GM19455 (cell line): ENCODE data around the gene IFIT3.
A peak's percentile ranks its signal among the peaks of the same experiment; 100 is the strongest.
"Not testable (repeated sequence)": the region's sequence is repeated elsewhere in the genome, so short reads cannot be mapped to it uniquely, and the experiment has no call there.

Experiments
- ATAC-seq: cut with Tn5 transposase; IDR thresholded peaks from one replicate; pipeline ENCODE4 v1.9.1; 2021; ENCODE audit not compliant: unreplicated experiment

The IFIT3 gene

DNA sequence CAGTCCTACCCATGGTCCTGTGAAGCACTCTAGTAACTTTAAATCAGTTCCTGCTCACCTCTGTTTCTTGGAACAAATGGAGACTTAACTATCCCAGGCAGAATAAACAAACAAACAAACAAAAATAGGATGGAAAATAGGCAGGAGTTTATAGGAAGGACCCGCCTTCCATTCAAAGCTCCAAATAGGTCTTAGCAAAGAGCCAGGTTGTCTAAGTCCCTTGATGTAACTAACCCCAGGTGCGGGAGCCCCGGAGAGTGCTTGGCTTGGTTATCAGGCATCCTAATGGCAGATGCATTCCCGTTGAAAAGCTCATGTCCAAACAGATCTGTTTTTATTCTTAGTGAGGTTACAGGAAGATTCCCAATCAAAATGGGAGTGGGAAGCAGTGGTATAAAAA lies 23.8 kb upstream of the IFIT3 start:
- no peak for ATAC-seq

DNA sequence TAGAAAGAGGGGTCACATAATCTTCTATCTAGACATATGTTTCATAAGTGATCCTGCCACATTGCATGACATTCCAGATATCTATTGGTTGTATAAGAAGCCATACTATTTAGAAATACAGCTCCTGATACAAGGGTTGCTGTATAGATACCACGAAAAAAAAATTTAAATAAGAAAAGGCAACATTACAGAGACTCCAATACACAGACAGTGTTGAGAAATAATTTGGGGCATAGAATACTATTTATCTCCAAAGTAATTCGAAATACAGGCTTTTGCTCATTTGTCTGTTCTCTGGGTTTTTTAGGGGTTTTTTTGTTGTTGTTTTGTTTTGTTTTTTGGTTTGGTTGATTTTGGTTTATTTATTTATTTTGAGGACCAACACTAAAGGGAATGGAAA lies 23.4 kb upstream of the IFIT3 start:
- ATAC-seq, result no peak

DNA sequence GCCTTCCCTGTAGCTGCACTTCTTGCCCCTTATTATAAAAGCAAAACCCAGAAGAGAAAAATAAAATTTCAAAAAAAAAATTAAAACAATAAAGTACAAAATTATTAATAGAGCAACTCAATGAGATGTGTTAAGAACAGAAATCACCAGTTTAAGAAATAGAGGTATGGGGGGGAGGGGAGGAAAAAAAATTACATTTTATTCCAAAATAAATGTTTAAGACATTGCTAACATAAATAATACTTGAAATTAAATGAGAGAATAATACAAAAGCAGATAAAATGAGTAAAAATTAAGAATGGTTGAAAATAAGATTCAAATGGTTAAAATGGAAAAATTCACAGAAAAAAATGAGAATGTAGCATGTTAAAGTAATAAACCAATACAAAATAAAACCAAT lies 22.9 kb upstream of the IFIT3 start:
- no peak for ATAC-seq

DNA sequence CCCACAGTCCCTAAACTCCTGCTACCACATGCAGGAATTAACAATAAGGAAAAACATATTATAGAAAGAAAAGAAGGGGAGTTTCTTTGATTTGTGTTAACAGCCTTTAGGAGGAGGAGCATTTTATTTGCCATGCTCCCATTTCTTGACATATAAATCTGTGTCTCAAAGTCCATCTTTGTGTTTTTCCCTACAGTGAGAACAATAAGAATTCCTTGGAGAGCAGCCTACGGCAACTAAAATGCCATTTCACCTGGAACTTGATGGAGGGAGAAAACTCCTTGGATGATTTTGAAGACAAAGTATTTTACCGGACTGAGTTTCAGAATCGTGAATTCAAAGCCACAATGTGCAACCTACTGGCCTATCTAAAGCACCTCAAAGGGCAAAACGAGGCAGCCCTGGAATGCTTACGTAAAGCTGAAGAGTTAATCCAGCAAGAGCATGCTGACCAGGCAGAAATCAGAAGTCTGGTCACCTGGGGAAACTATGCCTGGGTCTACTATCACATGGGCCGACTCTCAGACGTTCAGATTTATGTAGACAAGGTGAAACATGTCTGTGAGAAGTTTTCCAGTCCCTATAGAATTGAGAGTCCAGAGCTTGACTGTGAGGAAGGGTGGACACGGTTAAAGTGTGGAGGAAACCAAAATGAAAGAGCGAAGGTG lies 21.9 kb upstream of the IFIT3 start:
- ATAC-seq, result no peak

DNA sequence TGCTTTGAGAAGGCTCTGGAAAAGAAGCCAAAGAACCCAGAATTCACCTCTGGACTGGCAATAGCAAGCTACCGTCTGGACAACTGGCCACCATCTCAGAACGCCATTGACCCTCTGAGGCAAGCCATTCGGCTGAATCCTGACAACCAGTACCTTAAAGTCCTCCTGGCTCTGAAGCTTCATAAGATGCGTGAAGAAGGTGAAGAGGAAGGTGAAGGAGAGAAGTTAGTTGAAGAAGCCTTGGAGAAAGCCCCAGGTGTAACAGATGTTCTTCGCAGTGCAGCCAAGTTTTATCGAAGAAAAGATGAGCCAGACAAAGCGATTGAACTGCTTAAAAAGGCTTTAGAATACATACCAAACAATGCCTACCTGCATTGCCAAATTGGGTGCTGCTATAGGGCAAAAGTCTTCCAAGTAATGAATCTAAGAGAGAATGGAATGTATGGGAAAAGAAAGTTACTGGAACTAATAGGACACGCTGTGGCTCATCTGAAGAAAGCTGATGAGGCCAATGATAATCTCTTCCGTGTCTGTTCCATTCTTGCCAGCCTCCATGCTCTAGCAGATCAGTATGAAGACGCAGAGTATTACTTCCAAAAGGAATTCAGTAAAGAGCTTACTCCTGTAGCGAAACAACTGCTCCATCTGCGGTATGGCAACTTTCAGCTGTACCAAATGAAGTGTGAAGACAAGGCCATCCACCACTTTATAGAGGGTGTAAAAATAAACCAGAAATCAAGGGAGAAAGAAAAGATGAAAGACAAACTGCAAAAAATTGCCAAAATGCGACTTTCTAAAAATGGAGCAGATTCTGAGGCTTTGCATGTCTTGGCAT lies 21.1 kb upstream of the IFIT3 start:
- no peak for ATAC-seq

DNA sequence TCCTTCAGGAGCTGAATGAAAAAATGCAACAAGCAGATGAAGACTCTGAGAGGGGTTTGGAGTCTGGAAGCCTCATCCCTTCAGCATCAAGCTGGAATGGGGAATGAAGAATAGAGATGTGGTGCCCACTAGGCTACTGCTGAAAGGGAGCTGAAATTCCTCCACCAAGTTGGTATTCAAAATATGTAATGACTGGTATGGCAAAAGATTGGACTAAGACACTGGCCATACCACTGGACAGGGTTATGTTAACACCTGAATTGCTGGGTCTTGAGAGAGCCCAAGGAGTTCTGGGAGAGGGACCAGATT lies 20.6 kb upstream of the IFIT3 start:
- no peak for ATAC-seq

DNA sequence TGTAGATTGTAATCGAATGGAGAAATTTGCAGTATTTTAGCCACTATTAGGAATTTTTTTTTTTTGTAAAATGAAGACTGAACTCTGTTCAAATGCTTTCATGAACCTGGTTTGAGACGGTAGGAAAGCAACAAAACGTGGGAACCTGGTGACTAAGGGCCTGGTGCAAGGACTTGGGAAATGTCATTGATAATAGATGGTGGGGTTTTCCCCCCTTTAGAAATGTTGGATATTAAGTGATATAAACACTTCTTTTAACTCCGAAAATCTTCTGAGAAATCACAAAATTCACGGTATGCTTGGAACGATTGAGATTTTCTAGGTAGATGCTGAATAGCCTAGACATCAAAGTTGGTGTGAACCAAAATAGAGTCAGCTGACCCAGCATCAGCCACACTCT lies 19.5 kb upstream of the IFIT3 start:
- no peak for ATAC-seq

DNA sequence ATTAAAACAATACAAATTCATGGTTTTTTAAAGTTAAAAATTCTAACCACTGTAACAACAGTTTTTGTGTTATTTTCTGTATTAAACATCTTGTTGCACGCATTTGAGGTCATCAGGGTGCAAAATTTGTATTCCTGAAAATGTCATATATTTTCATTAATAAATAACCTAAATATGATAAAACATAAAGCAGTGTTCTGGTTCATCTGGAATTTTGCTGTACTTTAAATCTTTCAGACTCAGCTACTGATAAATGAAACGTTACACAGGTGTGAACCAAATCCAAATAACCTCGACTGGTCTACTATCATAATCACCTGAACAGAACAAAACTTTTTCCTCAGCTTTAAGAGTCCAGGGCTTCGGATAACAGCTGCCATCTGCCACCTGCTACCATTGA lies 19.1 kb upstream of the IFIT3 start:
- ATAC-seq, result no peak

DNA sequence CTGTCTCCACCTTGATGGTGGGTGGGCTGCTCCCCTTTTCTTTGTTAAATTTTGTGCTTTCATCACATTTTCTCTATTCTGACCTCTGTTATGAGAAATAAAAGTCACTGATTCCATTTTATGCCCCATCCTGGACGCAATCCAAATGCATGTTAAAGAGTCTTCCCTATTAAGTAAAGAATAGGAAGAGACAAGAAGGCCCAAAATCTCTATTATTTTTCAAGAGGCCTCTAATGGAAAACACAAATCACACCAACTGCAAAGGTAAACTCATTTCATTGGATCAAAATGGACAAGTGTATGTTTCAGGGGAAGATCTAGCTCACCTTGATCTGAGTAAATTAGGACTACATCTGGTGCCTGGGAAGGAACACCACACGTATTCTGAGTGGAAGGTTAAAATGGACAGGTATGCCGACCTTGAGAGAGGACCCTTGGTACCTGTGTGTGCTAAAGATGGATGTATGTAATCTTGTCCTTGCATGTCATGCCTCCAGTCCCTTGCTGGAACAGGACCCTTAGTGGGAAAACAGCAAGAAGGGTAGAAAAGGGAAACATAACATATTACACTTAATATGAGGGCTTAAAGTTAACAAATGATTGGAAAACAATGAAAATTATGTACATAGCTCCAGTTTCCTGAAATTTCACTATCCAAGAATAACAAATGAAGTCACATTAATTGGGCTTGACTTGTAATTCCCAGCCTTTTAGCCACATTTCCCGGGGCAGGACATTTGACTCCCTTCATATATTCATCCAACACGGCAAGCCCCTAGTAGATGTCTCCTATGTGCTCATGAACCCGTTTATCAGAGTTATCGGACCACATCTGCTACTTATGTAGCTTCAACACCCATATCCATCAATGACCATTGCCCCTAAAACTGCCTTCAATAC lies 18.4 kb upstream of the IFIT3 start:
- no peak for ATAC-seq

DNA sequence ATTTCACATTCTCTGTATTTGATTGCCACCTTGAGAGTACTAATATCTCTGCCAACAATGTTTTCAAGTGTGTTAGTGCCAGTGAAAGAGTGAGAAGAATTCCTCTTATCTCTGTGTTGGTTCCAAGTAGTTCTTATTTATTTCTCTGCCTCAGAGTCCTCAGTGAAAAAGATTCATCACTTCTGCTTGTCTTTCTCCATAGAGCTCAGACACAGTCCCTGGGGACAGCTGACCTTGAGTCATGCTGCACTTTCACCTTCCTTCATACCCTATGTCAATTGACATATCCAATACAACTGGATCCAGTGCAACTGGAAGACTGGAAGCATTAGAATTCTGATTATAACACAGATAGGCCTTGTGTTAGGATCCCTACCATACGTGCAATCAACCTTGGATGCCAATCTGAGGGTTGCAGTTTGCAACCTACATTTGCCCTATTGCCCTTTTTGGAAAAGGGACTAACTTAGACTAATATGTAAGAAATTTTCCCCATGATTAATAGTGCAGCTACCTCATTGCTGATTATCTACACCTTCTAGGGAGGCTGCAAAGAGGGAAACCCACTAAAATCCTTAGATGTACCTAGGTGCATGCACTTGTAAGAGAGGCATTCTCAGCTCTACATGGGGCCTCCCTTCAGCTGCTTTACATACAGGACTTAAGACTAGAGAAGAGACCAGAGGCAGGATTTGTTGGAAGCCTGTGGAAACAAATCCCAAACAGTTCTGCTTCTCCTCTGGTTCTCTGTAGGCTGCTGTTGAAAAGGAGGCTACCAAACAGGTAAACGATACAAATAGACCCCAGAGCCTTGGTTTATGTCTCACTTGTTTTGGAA lies 17.5 kb upstream of the IFIT3 start:
- no peak for ATAC-seq

DNA sequence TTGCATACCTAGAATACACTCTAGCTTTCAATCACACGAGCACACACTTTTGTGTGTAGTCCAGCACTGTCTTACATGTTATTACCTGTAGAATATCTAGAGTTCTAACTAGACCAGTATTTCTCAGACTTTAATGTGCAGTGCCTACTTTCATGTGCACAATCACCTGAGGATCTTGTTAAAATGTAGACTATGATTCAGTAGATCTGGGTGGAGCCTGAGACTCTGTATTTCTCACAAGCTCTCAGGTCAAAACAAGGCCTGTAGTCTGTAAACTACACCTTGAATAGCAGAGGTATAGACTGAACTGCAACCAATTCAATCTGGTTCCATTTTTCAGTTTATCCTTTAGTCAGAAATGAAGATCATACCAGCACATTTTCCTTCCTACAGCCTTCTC lies 14.8 kb upstream of the IFIT3 start:
- no peak for ATAC-seq

DNA sequence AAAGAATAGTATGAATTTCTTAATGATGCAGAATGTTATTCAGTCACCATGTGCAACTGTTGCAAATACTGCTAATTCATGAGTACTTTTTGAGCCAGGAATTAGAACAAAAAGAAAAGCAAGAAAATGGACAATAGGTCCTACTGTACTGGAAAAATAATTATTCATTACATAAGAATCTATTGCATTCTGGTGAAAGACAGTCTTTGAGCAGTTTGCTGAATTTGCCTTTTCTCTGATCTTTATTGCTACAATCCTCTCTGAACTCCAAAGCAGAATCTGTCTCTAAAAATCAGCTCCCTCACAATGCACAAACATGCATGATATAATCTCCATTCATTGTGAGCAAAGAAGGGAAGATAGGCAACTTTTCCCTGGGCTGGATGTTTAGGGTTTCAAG lies 13.1 kb upstream of the IFIT3 start:
- ATAC-seq, result no peak

DNA sequence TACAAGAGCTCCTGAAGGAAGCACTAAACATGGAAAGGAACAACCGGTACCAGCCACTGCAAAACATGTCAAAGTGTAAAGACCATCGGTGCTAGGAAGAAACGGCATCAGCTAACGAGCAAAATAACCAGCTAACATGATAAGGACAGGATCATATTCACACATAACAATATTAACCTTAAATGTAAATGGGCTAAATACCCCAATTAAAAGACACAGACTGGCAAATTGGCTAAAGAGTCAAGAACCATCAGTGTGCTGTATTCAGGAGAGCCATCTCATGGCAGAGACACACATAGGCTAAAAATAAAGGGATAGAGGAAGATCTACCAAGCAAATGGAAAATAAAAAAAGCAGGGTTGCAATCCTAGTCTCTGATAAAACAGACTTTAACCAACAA lies 9.8 kb upstream of the IFIT3 start:
- not testable (repeated sequence) for ATAC-seq

DNA sequence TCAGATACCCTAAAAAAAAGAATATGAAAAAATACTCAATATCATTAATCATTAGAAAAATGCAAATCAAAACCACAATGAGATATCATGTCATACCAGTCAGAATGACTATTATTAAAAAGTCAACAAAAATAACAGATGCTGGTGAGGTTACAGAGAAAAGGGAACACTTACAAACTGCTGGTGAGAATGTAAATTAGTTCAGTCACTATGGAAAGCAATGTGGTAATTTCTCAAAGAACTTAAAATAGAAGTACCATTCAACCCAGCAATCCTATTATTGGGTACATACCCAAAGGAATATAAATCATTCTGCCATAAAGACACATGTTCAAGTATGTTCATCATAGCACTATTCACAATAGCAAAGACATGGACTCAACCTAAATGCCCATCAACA lies 2.7 kb upstream of the IFIT3 start:
- not testable (repeated sequence) for ATAC-seq

DNA sequence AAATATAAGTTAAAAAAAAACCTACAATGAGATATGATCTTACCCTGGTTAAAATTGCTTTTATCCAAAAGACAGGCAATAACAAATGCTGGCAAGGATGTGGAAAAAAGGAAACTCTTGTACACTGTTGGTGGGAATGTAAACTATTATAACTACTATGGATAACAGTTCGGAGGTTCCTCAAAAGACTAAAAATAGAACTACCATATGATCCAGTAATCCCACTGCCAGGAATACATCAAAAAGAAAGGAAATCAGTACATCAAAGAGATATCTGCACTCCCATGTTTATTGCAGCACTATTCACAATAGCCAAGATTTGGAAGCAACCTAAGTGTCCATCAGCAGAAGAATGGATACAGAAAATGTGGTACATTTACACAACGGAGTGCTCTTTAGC lies 1.9 kb upstream of the IFIT3 start:
- not testable (repeated sequence) for ATAC-seq

DNA sequence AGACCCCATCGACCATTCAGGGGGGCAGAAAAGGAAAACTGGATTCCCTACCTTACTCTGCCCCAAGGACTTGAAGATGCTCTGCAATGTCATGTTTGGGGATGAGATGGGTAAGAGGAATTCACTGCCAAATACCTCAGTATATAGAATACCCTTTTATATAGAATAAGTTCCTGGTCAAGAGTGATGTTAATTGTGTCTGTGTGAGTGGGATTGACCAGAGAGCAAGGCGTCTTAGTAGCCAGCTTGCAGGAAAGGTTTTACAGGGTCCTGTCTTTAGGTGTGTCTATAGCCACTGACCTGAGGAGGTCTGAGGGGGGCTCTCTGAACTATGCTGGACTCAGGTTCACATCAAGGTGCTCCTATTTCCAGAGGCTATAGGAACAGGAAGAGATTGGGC lies 1.4 kb downstream of the IFIT3 start:
- no peak for ATAC-seq

DNA sequence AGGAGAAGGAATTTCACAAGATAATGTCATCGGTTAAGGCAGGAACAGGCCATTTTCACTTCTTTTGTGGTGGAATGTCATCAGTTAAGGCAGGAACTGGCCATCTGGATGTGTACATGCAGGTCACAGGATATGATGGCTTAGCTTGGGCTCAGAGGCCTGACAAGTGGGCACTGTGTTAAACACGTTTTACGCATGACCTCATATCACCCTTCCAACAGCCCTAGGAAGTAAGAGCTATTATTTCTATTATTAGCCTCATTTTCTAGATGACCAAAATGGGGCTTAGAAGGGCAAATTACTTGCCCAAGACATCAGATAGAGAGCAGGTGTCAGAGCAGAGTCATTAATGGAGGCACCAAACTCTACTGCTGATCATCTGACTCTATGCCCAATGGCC lies 2.2 kb downstream of the IFIT3 start:
- ATAC-seq, result not testable (repeated sequence)

DNA sequence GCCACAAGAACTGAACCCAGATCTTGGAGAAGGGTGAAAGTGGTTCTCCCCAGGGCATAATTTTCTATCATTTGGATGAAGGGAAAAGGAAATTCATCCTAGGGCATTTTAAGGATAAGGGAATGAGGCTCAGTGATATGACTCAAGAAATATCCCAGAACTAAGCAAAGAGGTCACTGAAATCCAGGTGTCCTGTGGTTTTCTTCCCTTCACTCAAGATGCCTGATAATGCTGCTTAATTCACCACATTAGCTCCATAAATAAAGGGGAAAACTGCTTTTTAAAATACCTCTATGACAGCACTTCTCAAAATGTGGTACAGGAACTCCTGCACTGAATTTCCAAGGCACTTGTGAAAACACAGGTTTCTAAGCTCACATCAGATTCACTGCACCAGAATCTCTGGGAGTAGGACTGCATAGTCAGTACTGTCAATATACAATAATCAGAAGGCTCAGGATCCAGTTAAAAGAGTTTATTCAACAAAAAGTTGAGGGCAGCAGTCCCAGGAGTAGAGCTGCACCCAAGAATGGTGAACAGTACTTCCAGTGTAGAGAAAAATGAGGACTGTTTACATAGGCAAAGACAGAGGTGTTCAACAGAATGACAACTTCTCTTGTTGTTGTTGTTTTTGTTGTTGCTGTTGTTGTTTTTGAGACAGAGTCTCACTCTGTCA lies 2.9 kb downstream of the IFIT3 start:
- ATAC-seq, result no peak

DNA sequence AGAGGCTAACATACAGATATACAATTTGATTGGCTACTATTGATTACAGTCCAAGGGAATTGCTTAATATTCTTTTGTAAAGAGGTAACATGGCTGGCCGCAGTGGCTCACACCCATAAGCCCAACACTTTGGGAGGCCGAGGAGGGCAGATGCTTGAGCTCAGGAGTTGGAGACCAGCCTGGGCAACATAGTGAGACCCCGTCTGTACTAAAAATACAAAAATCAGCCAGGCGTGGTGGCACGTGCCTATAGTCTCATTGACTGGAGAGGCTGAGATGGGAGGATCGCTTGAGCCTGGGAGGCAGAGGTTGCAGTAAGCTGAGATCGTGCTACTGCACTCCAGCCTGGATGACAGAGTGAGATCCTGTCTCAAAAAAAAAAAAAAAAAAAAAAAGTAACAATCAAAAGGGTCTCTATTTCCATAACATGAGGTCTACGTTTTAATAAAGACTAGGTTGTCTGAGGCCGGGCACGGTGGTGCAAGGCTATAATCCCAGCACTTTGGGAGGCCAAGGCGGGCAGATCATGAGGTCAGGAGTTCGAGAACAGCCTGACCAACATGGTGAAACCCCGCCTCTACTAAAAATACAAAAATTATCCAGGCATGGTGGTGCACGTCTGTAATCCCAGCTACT lies 3.8 kb downstream of the IFIT3 start:
- not testable (repeated sequence) for ATAC-seq

DNA sequence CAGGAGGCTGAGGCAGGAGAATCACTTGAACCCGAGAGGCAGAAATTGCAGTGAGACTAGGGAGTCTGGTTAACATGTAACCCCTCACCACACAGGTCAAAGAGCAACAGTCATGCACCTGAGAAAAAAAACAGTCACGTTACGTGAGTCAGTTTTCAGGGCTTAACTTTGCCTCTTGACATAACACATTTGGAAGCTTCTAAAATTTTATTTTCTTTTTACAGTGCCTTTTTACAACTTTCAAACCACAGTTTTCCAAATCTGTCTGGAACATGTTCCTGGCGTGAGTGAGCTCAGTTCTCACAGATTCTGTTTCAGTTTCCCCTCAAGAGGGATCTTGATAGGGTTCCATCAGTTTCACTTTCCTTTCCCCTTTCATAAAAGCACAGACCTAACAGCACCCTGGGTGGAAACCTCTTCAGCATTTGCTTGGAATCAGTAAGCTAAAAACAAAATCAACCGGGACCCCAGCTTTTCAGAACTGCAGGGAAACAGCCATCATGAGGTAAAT lies 4.4 kb downstream of the IFIT3 start:
- ATAC-seq, result peak; percentile 43
